Activated CD8-positive, alpha-beta memory T cell treated with anti-CD3 and anti-CD28 coated beads for 1 hour (primary cell): ENCODE measurements around the gene GPR152.
"Not testable (repeated sequence)": the region's sequence is repeated elsewhere in the genome, so short reads cannot be mapped to it uniquely, and the experiment has no call there.

Experiments used
- DNase-seq, 2 donors: peaks; one replicate each; pipeline ENCODE4 v3.0.0-alpha.2; 2020; ENCODE audit warnings: low read depth in 1 of 2; ENCODE audit errors: extremely low read depth in 1 of 2

The GPR152 gene

GRCh38 chr11:67466962-67467771 lies 14.6 kb upstream of the GPR152 start:
- no peak for DNase-seq

DNA sequence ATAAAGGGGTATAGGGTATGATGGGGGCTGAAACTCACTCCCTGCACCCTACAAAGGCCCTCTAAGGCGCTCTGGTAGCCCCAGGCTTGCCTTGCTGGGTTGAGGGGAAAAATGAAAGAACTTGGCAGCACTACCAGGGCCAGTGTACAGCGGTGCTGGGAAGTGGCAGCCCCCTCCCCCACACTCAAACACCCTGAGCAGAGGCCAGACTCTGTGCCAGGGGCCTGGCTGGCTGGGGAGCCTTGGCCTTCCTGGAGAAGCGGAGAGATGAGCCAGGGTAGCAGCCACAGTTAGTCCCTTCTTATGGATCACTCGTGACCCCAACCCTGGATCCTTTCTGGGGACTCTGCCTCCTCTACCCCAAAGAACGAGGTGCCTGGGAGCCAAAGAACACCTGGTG lies 13.8 kb upstream of the GPR152 start:
- no peak for DNase-seq

DNA sequence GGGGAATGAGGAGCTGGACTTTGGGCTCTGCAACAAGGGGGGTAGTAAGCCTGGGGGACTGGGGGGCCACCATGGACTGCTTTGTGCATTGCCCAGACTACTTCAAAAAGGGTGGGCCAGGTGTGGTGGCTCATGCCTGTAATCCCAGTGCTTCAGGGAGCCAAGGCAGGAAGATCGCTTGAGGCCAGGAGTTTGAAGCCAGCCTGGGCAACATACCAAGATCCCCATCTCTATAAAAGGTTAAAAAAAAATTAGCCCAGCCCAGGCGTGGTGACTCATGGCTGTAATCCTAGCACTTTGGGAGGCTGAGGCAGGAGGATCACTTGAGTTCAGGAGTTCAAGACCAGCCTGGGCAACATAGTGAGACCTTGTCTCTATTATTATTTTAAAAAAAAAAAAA lies 13.0 kb upstream of the GPR152 start:
- DNase-seq = not testable (repeated sequence)

DNA sequence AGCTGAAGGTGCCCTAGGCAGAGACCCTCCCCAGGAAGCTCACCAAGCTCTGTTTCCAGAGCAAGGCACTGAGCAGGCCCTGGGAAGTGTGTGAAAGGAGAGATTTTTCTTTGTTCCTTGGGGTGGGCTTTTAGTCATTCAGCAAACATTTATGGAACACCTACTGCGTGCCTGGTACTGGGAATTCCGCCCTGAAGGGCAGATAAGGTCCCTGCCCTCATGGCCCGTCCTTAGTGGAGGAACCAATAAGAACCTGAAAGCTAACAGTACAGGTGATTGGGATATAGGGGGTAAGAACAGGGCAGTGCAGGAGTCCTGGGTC lies 12.6 kb upstream of the GPR152 start:
- DNase-seq = no peak

GRCh38 chr11:67464411-67465188 lies 12.1 kb upstream of the GPR152 start:
- peak; percentile 86 to 88 for DNase-seq

DNA sequence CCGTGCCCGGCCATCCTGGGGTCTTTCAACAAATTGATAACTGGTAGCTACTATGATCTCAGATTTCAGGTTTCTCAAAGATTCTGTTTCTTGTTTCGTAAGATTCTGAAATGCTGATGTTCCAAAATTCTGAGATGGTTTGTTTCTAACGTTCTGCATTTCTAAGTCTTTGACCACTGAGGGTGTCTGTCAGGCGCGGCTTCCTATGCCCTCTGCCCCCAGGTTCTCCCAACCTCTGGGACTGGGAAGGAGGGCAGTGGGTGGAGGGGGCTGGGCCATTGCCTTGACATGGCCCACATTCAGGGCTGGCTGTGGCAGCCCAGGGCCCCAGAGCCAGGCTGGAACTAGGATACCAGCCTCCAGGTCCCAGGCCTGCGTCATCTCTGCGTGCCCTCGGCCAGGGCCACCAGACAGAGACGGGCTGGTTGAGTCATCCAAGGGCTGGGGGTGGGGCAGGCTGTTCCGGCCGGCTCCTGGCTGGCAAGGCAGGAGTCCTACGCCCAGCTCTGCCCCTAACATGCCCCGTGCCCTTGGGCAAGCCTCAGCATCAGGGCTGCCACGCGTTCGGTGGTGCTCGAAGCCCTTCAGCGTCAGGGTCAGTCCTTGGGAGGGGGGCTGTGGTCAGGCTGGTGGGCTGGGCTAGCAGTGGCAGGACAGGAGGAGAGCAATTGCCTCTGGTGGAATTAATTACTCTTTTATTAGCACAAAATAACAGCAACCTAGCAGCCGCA lies 11.3 kb upstream of the GPR152 start:
- no peak for DNase-seq

DNA sequence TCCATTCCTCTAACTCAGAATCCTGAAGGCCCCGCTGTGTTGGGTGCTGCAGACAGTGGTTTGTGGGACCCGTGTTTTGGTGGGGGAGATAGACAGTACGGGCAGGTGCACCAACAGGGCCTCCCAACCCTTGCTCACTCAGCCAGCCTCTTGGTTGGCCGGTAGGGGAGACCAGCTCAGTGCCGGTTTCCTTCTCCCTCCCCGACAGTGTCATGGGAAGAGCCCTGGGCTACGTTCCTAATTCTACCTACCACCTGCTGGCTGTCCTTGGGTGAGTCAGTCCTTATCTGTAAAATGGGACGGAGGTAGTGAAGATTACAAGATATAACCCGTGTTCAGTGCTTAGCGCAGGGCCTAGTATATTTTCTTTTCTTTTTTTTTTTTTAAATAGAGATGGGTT lies 10.7 kb upstream of the GPR152 start:
- DNase-seq = no peak

GRCh38 chr11:67458266-67458665 lies 5.7 kb upstream of the GPR152 start:
- DNase-seq = no peak

- no peak for DNase-seq
Measured at GRCh38 chr11:67457453-67457852, 4.9 kb upstream of the GPR152 start.

DNA sequence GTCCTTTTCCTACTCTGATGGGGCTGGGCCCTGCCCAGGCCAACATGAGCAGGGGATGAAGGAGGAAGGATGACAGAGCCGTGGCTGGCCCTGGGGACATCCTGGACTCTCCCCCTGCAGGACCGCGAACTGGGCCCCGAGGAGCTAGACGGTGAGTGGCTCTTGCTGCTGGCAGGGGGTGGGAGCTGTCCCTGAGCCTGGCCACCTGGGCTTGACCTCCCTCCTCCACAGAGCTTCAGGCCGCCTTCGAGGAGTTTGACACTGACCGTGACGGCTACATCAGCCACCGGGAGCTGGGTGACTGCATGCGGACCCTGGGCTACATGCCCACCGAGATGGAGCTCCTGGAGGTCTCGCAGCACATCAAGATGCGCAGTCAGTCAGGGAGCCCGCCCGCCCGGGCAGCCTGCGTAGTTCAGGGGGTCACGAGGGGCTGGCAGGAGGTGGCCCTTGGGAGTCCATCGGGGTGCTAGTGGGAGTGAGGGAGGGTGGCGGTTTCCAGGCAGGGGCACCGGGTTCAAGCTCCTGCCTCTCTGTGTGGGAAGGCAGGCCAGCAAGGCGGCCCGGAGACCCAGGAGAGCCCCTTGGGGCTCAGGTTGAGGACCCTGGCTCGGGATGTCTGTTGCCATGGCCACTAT lies 3.7 kb upstream of the GPR152 start:
- DNase-seq = no peak

DNA sequence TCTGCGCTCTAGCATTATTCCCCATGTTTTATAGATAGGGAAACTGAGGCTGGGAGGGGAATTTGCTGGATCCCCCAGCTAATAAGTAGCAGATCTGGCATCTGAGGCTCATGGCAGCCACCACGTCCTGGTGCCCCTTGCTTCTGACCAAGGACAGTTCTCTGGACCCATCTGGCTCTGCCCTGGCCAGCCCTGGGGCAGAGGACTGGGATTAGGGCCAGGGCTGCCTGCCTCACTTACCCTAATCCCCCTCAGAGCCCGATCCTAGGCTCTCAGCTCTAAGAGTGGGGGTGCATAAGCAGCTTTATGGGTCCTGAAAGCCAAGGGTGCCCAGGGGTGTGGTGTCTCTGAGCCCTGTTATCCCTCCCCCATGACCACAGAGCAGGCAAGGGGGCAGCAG lies 2.5 kb upstream of the GPR152 start, which contains the start of gene CABP4:
CABP4 (plus strand) TSS at position 301 of the 400 bp plus-strand sequence; CDS start at position 371, 70 bp downstream.
- DNase-seq = no peak

DNA sequence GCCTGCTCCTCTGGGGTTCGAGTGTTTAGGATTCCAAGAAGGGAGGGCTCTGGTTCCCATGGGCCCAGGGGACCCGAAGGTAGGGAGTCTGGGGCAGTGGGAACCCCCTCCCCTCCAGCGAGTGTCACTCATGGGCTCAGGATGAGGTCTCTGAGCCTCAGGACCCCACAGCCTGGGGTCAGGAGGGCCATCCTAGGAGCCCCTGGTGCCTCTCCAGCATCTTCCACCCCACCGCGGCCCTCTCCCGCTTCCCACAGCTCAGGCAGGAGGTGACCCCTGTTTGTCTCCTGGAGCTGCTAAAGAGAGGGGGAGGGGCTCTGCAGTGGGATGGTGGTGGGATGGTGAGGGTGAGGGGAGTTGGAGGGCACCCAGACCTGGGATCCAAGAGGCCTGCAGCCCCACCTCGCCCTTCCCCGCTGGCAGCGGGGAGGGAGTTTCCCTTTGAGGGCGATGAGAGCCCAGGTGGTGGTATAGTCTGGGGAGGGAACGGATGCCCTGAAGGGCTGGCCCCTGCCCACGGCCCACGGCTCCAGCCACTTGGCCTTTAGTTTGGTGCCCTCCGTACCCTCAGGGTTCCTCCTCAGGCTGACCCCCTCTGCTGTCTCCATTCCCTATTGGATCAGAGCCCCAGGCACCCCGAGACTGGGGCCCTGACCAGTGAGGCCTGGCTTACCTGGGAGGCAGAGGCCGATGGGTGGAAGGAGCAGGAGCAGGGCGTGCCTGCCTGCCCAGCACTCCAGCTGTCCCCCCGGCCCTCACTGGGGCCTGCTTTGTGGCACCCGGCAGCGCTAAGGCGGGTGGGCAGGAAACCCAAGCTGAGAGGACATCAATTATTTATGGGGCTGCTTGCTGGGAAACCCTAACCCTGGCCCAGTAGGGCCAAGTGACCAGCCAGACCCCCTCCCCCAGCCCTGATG lies 1.5 kb upstream of the GPR152 start:
- DNase-seq = no peak

DNA sequence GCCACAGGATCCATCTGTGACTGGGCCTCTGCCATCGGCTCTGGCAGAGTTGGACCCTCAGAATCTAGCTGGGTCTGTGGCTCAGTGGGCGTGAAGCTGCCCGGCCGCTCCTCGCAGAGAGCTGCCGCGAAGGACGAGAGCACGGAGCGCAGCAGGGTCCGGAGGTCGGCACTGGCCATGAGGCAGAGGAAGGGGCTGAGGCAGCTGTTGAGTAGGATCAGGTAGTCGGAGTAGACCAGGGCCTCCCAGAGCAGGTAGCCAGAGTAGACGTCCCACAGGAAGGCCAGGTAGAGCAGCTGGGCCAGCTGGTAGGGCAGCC lies 912 bp downstream of the GPR152 start:
- DNase-seq = no peak

DNA sequence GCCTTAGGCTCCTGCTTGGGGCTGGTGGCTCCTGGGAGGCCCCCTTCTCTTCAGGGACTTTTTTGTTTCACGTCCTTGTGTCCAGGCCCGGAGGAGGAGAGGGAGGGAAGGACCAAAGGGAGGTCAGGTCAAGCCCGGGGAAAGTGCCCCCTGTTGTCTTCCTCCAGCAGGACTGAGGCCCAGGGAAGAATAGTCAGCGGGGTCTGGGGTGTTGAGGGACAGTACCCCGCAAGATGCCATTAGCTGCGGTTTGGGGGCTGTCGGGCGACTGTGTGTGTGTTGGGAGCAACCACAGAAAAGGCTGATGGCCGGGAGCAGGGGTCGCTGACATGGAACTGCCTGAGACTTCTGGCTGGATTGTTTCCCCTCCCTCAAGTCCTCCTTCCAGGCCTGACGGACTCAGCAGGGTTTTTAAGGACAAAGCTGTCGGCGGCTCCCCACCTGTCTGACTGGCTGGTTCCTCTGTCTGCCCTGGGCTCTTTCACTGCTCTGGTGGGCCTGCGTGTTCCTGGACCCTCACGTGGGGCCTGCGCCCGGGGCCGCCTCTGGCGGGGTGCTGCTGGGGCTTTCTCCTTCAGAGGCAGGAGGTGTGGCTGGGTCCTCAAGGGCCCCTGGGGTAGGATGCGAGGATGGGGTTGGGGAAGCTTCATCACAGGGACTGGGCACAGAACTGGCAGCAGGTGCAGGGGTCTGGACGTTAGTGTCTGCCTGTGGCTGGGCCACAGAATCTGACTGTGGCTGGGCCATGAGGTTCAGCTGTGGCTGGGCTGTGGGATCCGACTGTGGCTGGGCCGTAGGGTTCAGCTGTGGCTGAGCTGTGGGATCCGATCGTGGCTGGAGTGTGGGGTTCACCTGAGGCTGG lies 1.5 kb downstream of the GPR152 start:
- no peak for DNase-seq

DNA sequence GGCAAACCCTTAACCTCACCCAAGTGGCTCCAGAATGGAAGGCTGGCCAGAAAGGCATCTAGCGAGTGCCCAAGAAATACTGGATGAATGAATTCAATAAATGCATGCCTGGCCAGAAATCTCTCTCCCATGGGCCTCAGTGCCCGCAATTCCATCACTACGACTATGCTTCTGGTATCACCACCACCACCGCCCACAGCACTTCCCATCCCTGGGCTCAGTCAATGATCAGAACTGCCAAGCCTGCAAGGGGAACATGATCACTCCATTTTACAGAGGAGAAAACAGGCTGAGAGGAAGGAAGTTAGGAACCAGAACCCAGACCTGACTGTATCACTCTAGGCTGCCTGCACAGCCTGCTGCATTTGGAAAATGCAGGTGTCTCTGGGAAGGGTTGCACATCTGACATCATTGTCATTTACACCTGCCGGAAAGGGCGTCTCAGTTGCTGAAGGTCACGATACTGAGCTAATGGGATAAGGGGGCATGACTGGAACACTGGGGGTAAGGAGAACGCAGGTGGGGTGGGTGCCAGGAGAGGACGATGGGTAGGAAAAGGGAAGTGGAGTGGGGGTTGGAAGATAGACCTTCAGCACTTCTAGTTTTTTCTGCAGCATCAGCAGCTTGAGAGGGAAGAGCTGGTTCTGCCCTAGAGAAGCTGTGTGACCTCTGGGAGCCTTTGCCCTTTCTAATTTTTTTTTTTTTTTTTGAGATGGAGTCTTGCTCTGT lies 3.2 kb downstream of the GPR152 start:
- DNase-seq = no peak

DNA sequence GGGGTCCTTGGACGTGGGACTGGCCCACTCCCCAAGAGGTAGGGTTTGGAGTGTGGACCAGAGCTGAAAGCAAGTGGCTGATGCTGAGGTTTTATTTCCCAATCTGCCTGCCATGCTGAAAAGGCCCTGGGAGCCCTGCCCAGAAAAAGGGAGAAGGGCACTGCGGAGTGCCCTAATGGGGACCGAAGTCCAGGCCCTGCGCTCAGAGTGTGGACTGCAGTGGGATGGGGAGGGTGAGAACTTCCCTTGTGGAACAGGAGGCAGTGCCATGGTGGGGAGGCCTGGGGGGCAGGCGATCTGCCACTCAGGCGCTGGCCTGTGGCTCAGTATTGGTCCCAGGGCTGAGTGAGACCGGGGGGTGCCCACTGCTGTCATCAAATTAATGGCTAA lies 4.3 kb downstream of the GPR152 start:
- DNase-seq = no peak

GRCh38 chr11:67445515-67445914 lies 7.0 kb downstream of the GPR152 start:
- DNase-seq = no peak

DNA sequence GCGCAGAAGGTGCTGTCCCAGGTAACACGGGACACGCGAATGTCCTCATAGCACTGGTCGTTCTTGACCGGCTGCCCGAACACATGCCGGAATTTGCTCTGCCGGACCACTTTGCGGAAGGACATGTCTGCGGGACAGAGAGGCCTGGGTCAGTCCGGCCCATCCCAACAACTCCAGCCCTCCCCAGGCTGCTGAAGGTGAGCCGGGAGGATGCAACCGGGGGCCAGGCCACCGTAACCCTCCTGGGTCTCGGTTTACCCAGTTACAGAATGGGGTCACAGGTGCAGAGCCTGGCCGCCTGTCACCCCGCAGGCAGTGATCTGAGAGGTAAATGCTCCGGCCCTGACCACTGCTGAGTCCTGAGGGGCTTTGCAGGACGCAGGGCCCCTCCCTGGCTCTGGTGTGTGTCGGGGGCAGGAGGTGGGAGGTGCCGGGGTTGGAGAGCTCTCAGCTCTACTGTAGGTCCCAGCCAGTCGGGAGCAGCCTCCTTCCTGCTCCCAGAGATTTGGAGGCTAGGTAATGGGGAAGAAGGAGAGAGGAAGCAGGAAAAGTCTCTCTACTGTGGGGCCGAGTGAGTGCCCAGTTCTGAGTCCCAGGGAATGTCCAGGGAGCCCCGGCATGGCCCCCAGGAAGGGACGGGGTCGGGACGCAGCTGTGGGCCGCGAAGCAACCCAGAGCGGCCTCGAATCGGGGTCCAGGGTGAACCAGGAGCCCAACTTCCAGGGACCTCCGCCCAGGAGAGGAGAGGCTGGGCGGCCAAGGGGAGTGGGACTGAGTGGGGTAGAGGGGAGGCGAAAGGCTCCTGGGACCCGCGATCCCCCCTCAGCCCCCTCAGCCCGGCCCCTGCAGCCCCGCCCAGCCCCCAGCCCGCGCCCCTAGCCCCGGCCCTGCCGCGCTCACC lies 9.8 kb downstream of the GPR152 start:
- no peak for DNase-seq
